K562 (cell line): ENCODE data around the gene KHDRBS2.

ENCODE experiments used
- ARID3A ChIP-seq: IDR thresholded peaks from 2 replicates; pipeline ENCODE4 v1.6.1; 2012; ENCODE audit warnings: low read depth, low read length, improper control_type of control experiment, borderline replicate concordance
- CBFB ChIP-seq: sonication (generic); formaldehyde crosslinking; IDR thresholded peaks from 2 replicates; pipeline ENCODE4 v1.4.0; 2020; ENCODE audit warnings: mild to moderate bottlenecking, missing genetic modification reagents
- CTBP1 ChIP-seq: fragments of 450-650 bp; IDR thresholded peaks from 2 replicates; pipeline ENCODE4 v1.6.1; 2016; ENCODE audit warnings: borderline replicate concordance
- DPF2 ChIP-seq: fragments of 450-650 bp; IDR thresholded peaks from 2 replicates; pipeline ENCODE4 v1.6.1; 2016
- ELK1 ChIP-seq: sonication (generic); formaldehyde crosslinking; IDR thresholded peaks from 2 replicates; pipeline ENCODE4 v1.8.1; 2022; ENCODE audit warnings: missing genetic modification reagents
- MAZ ChIP-seq, 2 experiments: fragments of 450-650 bp in 1 of 2; sonication (generic) in 1 of 2; formaldehyde crosslinking; IDR thresholded peaks in 1 of 2; conservative IDR thresholded peaks in 1 of 2; 2 replicates each; pipeline versions ENCODE4 v1.4.0 to v1.5.0; 2020; ENCODE audit warnings: mild to moderate bottlenecking in 1 of 2, missing genetic modification reagents in 1 of 2
- MYC ChIP-seq, 2 experiments: fragments of 250-450 bp in 1 of 2; sonication (Bioruptor Pico) in 1 of 2; IDR thresholded peaks; 2 replicates each; pipeline versions ENCODE4 v1.5.1 to v1.6.1; 2012 to 2021; ENCODE audit warnings: low read depth in 2 of 2, borderline replicate concordance in 1 of 2, improper control_type of control experiment in 1 of 2, low read length in 1 of 2, mild to moderate bottlenecking in 1 of 2, moderate library complexity in 1 of 2
- TAF1 ChIP-seq: IDR thresholded peaks from 2 replicates; pipeline ENCODE4 v1.6.1; 2011; ENCODE audit warnings: mild to moderate bottlenecking, low read length, moderate library complexity; ENCODE audit not compliant: insufficient read depth, control insufficient read depth, severe bottlenecking; ENCODE audit errors: extremely low read depth
- TAF7 ChIP-seq: fragments of 450-650 bp; IDR thresholded peaks from 2 replicates; pipeline ENCODE4 v1.6.1; 2016; ENCODE audit warnings: missing genetic modification characterization, missing compliant biosample characterization
- USF2 ChIP-seq: sonication (generic); formaldehyde crosslinking; IDR thresholded peaks from 2 replicates; pipeline ENCODE4 v1.5.0; 2020; ENCODE audit warnings: missing genetic modification reagents
- ZNF121 ChIP-seq: sonication (generic); formaldehyde crosslinking; conservative IDR thresholded peaks from 2 replicates; pipeline ENCODE4 v1.8.0; 2022; ENCODE audit warnings: missing genetic modification reagents
- ZNF232 ChIP-seq: sonication (generic); formaldehyde crosslinking; IDR thresholded peaks from 2 replicates; pipeline ENCODE4 v1.8.0; 2022; ENCODE audit warnings: mild to moderate bottlenecking, missing genetic modification reagents
- ZNF436 ChIP-seq: fragments of 250-450, 450-650 bp; sonication (Bioruptor Pico); formaldehyde crosslinking; IDR thresholded peaks from 2 replicates; pipeline ENCODE4 v1.7.0; 2020; ENCODE audit warnings: mild to moderate bottlenecking
- TF ChIP-seq, protein P1 (sequence below), 3 experiments: IDR thresholded peaks in 2 of 3; conservative IDR thresholded peaks in 1 of 3; 2 replicates each; pipeline ENCODE4 v1.5.1; 2011 to 2012; ENCODE audit warnings: low read length in 3 of 3, mild to moderate bottlenecking in 3 of 3, control low read depth in 2 of 3, improper control_type of control experiment in 1 of 3, inconsistent platforms in 1 of 3, low read depth in 1 of 3, mixed read lengths in 1 of 3, moderate library complexity in 1 of 3; ENCODE audit not compliant: insufficient read depth in 2 of 3

DNA sequence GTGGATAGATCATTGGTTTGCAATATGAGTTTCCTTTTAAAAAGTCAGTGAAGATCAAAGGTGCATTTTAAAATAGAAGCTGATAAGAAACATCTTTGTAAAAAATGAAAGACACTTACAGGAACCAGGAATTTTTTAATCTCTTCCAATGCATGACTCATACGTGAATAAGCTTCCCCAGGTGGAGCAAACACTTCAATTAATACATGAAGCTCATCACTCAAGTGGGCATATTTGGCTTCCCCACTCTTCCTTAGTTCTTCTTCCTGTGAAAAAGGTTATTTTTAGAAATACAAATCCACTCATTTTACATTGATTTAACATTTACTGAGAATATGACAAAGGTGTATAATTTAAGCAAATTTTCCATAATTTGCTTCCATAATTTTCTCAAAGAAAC is 308.1 kb downstream of the KHDRBS2 start:
- TF ChIP-seq, protein P1, sequence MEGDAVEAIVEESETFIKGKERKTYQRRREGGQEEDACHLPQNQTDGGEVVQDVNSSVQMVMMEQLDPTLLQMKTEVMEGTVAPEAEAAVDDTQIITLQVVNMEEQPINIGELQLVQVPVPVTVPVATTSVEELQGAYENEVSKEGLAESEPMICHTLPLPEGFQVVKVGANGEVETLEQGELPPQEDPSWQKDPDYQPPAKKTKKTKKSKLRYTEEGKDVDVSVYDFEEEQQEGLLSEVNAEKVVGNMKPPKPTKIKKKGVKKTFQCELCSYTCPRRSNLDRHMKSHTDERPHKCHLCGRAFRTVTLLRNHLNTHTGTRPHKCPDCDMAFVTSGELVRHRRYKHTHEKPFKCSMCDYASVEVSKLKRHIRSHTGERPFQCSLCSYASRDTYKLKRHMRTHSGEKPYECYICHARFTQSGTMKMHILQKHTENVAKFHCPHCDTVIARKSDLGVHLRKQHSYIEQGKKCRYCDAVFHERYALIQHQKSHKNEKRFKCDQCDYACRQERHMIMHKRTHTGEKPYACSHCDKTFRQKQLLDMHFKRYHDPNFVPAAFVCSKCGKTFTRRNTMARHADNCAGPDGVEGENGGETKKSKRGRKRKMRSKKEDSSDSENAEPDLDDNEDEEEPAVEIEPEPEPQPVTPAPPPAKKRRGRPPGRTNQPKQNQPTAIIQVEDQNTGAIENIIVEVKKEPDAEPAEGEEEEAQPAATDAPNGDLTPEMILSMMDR (IDR thresholded peaks at IDR 0.05 in 2 of 3, conservative IDR thresholded peaks at IDR 0.05 in 1 of 3; ENCODE audit: insufficient read depth in 2 of 3, low read depth in 1 of 3, low read length in 3 of 3), result no peak
- TF ChIP-seq MYC (IDR thresholded peaks at IDR 0.05; ENCODE audit: low read depth, low read length) (no peak), MYC (CRISPR knock-in tag; IDR thresholded peaks at IDR 0.05; ENCODE audit: borderline replicate concordance, low read depth) (no peak), TAF1 (no peak), CTBP1 (no peak), TAF7 (tag) (no peak), CBFB (CRISPR knock-in tag) (no peak), ZNF436 (CRISPR knock-in tag) (no peak), MAZ (CRISPR knock-in tag; conservative IDR thresholded peaks at IDR 0.05 in 1 of 2, IDR thresholded peaks at IDR 0.05 in 1 of 2) (no peak), ARID3A (no peak), ZNF232 (no peak), DPF2 (no peak), ELK1 (no peak), ZNF121 (CRISPR knock-in tag) (no peak), USF2 (CRISPR knock-in tag) (no peak)
